SK-N-MC (cell line): ENCODE results near the gene CLSTN2.
A peak's percentile ranks its signal among the peaks of the same experiment; 100 is the strongest.

Experiments used
- DNase-seq: peaks from one replicate; pipeline ENCODE4 v3.0.0-alpha.2; 2011; ENCODE audit warnings: low read depth, low spot score
- H3K27ac ChIP-seq: fragments of 200-600 bp; sonication (generic); 2 replicates; pipeline ENCODE4 v1.5.1; 2016; ENCODE audit warnings: mixed run types
- H3K36me3 ChIP-seq: fragments of 200-600 bp; sonication (generic); 2 replicates; pipeline ENCODE4 v1.6.1; 2017; ENCODE audit warnings: antibody characterized with exemption, low read length, mixed read lengths; ENCODE audit not compliant: insufficient read depth
- H3K4me3 ChIP-seq: fragments of 200-600 bp; sonication (generic); 2 replicates; pipeline ENCODE4 v1.5.1; 2016
- H3K9ac ChIP-seq: fragments of 200-600 bp; sonication (generic); 2 replicates; pipeline ENCODE4 v1.8.0; 2017; ENCODE audit warnings: mixed run types, mixed read lengths; ENCODE audit not compliant: insufficient read length
- H3K9me3 ChIP-seq: fragments of 200-600 bp; sonication (generic); 2 replicates; pipeline ENCODE4 v1.6.1; 2017; ENCODE audit warnings: low read depth, mild to moderate bottlenecking, antibody characterized with exemption, low read length, moderate library complexity, mixed read lengths
- EZH2 ChIP-seq: fragments of 200-600 bp; sonication (generic); IDR thresholded peaks from one replicate; pipeline ENCODE4 v1.6.1; 2017; ENCODE audit warnings: antibody characterized with exemption
- FOXP2 ChIP-seq: optimal IDR thresholded peaks from 2 replicates; pipeline ENCODE3; 2011; ENCODE audit warnings: mild to moderate bottlenecking, moderate library complexity; ENCODE audit not compliant: insufficient read depth; ENCODE audit errors: extremely low read length, control extremely low read depth
- POLR2AphosphoS5 ChIP-seq: IDR thresholded peaks from 2 replicates; pipeline ENCODE4 v1.6.1; 2012; ENCODE audit warnings: mild to moderate bottlenecking, low read depth, low read length, borderline replicate concordance

The CLSTN2 gene

GRCh38 chr3:140187028-140187427 is 252.0 kb downstream of the CLSTN2 start:
- TF ChIP-seq EZH2, result no peak
- TF ChIP-seq FOXP2, result no peak
- TF ChIP-seq POLR2AphosphoS5, result no peak
- no peaks in the 10 kb centered on the region; the same call in 1 of the 2 replicates for H3K9me3 ChIP-seq
- no peak overlapping the region for H3K27ac ChIP-seq
- H3K9ac ChIP-seq, result no peak overlapping the region
- H3K36me3 ChIP-seq, result no peaks in the 10 kb centered on the region
- no peak for DNase-seq
- no peak overlapping the region for H3K4me3 ChIP-seq

GRCh38 chr3:140187656-140188221 is 252.8 kb downstream of the CLSTN2 start:
- H3K36me3 ChIP-seq, result no peaks in the 10 kb centered on the region
- no peaks in the 10 kb centered on the region; the same call in 1 of the 2 replicates for H3K9me3 ChIP-seq
- no peak for DNase-seq
- H3K27ac ChIP-seq, result no peak overlapping the region
- no peak overlapping the region for H3K9ac ChIP-seq
- no peak overlapping the region for H3K4me3 ChIP-seq
- TF ChIP-seq POLR2AphosphoS5 (no peak), EZH2 (no peak), FOXP2 (no peak)

- no peak overlapping the region for H3K4me3 ChIP-seq
- no peak overlapping the region for H3K9ac ChIP-seq
- no peak for TF ChIP-seq EZH2
- no peak for TF ChIP-seq POLR2AphosphoS5
- no peak for TF ChIP-seq FOXP2
- no peak overlapping the region for H3K27ac ChIP-seq
- no peak for DNase-seq
- H3K36me3 ChIP-seq, result no peaks in the 10 kb centered on the region; the same call in 1 of the 2 replicates
- peaks cover 2% of the 10 kb centered on the region; the same call in 1 of the 2 replicates for H3K9me3 ChIP-seq
Observed at GRCh38 chr3:140188285-140188684, 253.3 kb downstream of the CLSTN2 start.

GRCh38 chr3:140189267-140189666 is 254.3 kb downstream of the CLSTN2 start:
- Histone ChIP-seq H3K27ac (no peak overlapping the region), H3K9me3 (peaks cover 6% of the 10 kb centered on the region; the same call in 1 of the 2 replicates), H3K36me3 (peaks cover 3% of the 10 kb centered on the region; the same call in 1 of the 2 replicates), H3K9ac (no peak overlapping the region), H3K4me3 (no peak overlapping the region)
- DNase-seq, result no peak
- TF ChIP-seq POLR2AphosphoS5, result no peak
- no peak for TF ChIP-seq EZH2
- TF ChIP-seq FOXP2, result no peak

GRCh38 chr3:140189976-140190375 is 255.0 kb downstream of the CLSTN2 start:
- Histone ChIP-seq H3K9me3 (peaks cover 6% of the 10 kb centered on the region; the same call in 1 of the 2 replicates), H3K27ac (no peak overlapping the region), H3K4me3 (no peak overlapping the region), H3K36me3 (peaks cover 3% of the 10 kb centered on the region; the same call in 1 of the 2 replicates), H3K9ac (no peak overlapping the region)
- TF ChIP-seq POLR2AphosphoS5, result no peak
- no peak for TF ChIP-seq FOXP2
- TF ChIP-seq EZH2, result no peak
- DNase-seq, result no peak

GRCh38 chr3:140196970-140197369 is 262.0 kb downstream of the CLSTN2 start:
- no peak overlapping the region for H3K27ac ChIP-seq
- peaks cover 6% of the 10 kb centered on the region; the same call in 1 of the 2 replicates for H3K9me3 ChIP-seq
- TF ChIP-seq EZH2 (no peak), FOXP2 (no peak), POLR2AphosphoS5 (no peak)
- no peak for DNase-seq
- no peak overlapping the region for H3K9ac ChIP-seq
- H3K4me3 ChIP-seq, result no peak overlapping the region
- H3K36me3 ChIP-seq, result peaks cover 3% of the 10 kb centered on the region; the same call in 1 of the 2 replicates

GRCh38 chr3:140198242-140198641 is 263.3 kb downstream of the CLSTN2 start:
- Histone ChIP-seq H3K9me3 (peaks cover 5% of the 10 kb centered on the region; the same call in 1 of the 2 replicates), H3K27ac (no peak overlapping the region), H3K4me3 (no peak overlapping the region), H3K9ac (no peak overlapping the region), H3K36me3 (peaks cover 3% of the 10 kb centered on the region; the same call in 1 of the 2 replicates)
- no peak for DNase-seq
- no peak for TF ChIP-seq FOXP2
- TF ChIP-seq POLR2AphosphoS5, result no peak
- no peak for TF ChIP-seq EZH2

GRCh38 chr3:140199008-140199407 is 264.0 kb downstream of the CLSTN2 start:
- no peak for TF ChIP-seq POLR2AphosphoS5
- TF ChIP-seq EZH2, result no peak
- no peak for TF ChIP-seq FOXP2
- H3K9ac ChIP-seq, result peak overlapping the region; percentile 13

More at GRCh38 chr3:140199008-140199407, 264.0 kb downstream of the CLSTN2 start:
- DNase-seq, result no peak
- Histone ChIP-seq H3K27ac (peak overlapping the region; percentile 12; the same call in 1 of the 2 replicates), H3K4me3 (no peak overlapping the region), H3K9me3 (no peaks in the 10 kb centered on the region), H3K36me3 (peaks cover under 1% of the 10 kb centered on the region; the same call in 1 of the 2 replicates)
